WERI-Rb-1 (cell line): ENCODE results near the gene PNMA1.

Experiments used
- DNase-seq: peaks from one replicate; pipeline ENCODE4 v3.0.0-alpha.2; 2020
- H3K27ac ChIP-seq: fragments of 250-450 bp; sonication (Bioruptor Pico); 2 replicates; pipeline ENCODE4 v1.5.1; 2020; ENCODE audit warnings: mild to moderate bottlenecking, moderate library complexity
- H3K27me3 ChIP-seq: fragments of 250-450 bp; sonication (Bioruptor Pico); 2 replicates; pipeline ENCODE4 v1.5.1; 2021; ENCODE audit warnings: mild to moderate bottlenecking, low read depth, moderate library complexity; ENCODE audit not compliant: insufficient read depth, severe bottlenecking
- H3K36me3 ChIP-seq: fragments of 250-450 bp; sonication (Bioruptor Pico); 2 replicates; pipeline ENCODE4 v1.5.1; 2020; ENCODE audit warnings: mild to moderate bottlenecking, moderate library complexity
- H3K4me3 ChIP-seq: 2 replicates; pipeline ENCODE4 v1.5.1; 2011; ENCODE audit warnings: low read depth, mild to moderate bottlenecking, control low read depth, low read length
- H3K9me3 ChIP-seq: fragments of 250-450 bp; sonication (Bioruptor Pico); 2 replicates; pipeline ENCODE4 v1.5.1; 2021; ENCODE audit warnings: mild to moderate bottlenecking, moderate library complexity; ENCODE audit not compliant: severe bottlenecking
- CTCF ChIP-seq: IDR thresholded peaks from 2 replicates; pipeline ENCODE4 v1.5.1; 2011; ENCODE audit warnings: low read depth, mild to moderate bottlenecking, control low read depth, inconsistent platforms, low read length

The PNMA1 gene

GRCh38 chr14:73752297-73752992 is 38.3 kb upstream of the PNMA1 start:
- peak; percentile 17; the same call in 1 of the 2 replicates for TF ChIP-seq CTCF

GRCh38 chr14:73751157-73751691 is 37.0 kb upstream of the PNMA1 start:
- no peak overlapping the region for H3K27ac ChIP-seq
- no peak for DNase-seq

More at GRCh38 chr14:73752297-73752992, 38.3 kb upstream of the PNMA1 start:
- no peak for DNase-seq
- Histone ChIP-seq H3K9me3 (no peaks in the 10 kb centered on the region), H3K27me3 (no peaks in the 10 kb centered on the region), H3K4me3 (no peak overlapping the region), H3K36me3 (no peaks in the 10 kb centered on the region; the same call in 1 of the 2 replicates), H3K27ac (no peak overlapping the region)

GRCh38 chr14:73750531-73750901 is 36.3 kb upstream of the PNMA1 start:
- no peak for TF ChIP-seq CTCF
- no peaks in the 10 kb centered on the region; the same call in 1 of the 2 replicates for H3K36me3 ChIP-seq
- H3K9me3 ChIP-seq = no peaks in the 10 kb centered on the region
- no peak for DNase-seq
- H3K27ac ChIP-seq = no peak overlapping the region
- H3K27me3 ChIP-seq = no peaks in the 10 kb centered on the region
- H3K4me3 ChIP-seq = no peak overlapping the region

More at GRCh38 chr14:73751157-73751691, 37.0 kb upstream of the PNMA1 start:
- Histone ChIP-seq H3K4me3 (no peak overlapping the region), H3K36me3 (no peaks in the 10 kb centered on the region; the same call in 1 of the 2 replicates), H3K9me3 (no peaks in the 10 kb centered on the region), H3K27me3 (no peaks in the 10 kb centered on the region)
- TF ChIP-seq CTCF = no peak

- Histone ChIP-seq H3K4me3 (no peak overlapping the region), H3K27me3 (no peaks in the 10 kb centered on the region), H3K9me3 (no peaks in the 10 kb centered on the region), H3K36me3 (no peaks in the 10 kb centered on the region; the same call in 1 of the 2 replicates), H3K27ac (no peak overlapping the region)
- TF ChIP-seq CTCF = no peak
- DNase-seq = no peak
Measured at GRCh38 chr14:73749706-73750530, 35.7 kb upstream of the PNMA1 start.

- Histone ChIP-seq H3K36me3 (no peaks in the 10 kb centered on the region; the same call in 1 of the 2 replicates), H3K9me3 (no peaks in the 10 kb centered on the region), H3K4me3 (no peak overlapping the region), H3K27ac (no peak overlapping the region), H3K27me3 (no peaks in the 10 kb centered on the region)
- no peak for DNase-seq
- TF ChIP-seq CTCF = no peak
Measured at GRCh38 chr14:73748858-73749357, 34.7 kb upstream of the PNMA1 start.
